ENCODE results near the gene TMEM125. TPM values are rescaled to one million over a fixed set of nuclear protein-coding genes. Genes with fewer than 3 reads are reported as not detected.

The TMEM125 gene
- total RNA-seq, 2 donors from 2014 or later, result 11.7 to 16.6 TPM

DNA sequence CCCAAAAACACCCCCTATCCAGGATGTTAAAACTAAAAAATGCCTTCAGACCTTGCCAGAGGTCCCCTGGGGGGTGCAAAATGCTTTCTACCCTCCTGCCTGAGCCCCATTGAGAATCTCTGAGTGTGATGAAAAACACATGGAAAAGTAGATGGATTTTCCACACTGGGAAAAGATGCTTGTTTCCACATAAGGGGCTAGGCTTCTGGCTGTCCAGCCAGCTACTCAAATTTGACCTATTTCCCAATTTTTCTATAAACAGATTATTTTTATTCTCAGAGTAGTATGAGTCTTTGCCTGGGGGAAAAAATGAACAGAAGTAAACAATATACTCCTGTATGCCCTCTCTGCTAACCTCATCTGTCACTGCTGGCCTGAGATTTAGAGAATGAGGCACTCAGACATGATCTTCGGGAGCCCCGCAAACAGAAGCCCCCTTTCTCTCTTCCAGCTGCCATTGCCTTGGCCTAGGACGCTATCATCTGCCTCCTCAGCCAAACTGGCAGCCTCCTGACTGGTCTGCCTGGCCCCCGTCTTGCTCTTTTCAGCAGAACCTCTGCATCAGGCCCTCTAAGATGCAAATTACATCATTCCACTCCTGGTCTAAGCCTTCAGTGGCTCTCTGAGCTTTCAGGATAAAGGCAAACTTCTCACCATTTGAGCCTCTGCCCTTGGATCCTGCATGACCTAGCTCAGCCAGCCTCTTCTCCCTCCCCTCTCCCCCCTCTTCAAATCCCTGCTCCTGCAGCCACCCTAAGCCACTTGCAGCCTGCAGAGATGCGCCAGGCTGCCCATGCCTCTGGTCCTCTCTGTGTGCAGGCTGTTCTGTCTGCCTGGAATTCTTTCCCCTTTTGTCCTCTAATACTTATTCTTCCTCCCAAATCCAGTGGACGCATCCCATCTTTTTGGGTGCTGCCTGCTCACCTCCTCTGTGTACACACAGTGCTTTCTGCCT, 39.7 kb upstream of the TMEM125 start:
- Histone ChIP-seq H3K4me1 (ENCODE audit: control insufficient read depth, insufficient read depth, low read length) (no peaks in the 10 kb centered on the region), H3K27ac (ENCODE audit: low read depth, low read length) (no peak overlapping the region), H3K9me3 (ENCODE audit: control insufficient read depth, low read length) (no peaks in the 10 kb centered on the region), H3K27me3 (ENCODE audit: control insufficient read depth, insufficient read depth, low read length, poor library complexity, severe bottlenecking) (peaks cover 8% of the 10 kb centered on the region), H3K36me3 (ENCODE audit: control insufficient read depth, insufficient read depth, low read length) (no peaks in the 10 kb centered on the region), H3K4me3 (ENCODE audit: low read length) (no peak overlapping the region), H3K9ac (ENCODE audit: extremely low read depth, low read length, poor library complexity, severe bottlenecking) (no peak overlapping the region)
- Mint-ChIP-seq H3K4me3 (no peak overlapping the region), H3K9me3 (no peaks in the 10 kb centered on the region), H3K36me3 (ENCODE audit: low read depth) (no peaks in the 10 kb centered on the region), H3K27ac (no peak overlapping the region), H3K27me3 (ENCODE audit: insufficient read depth) (peaks cover 4% of the 10 kb centered on the region), H3K4me1 (peaks cover 22% of the 10 kb centered on the region)
- DNase-seq, result no peak
- 81 to 85% methylated on average over 5 to 6 of the region's 6 CpGs for WGBS, 2 experiments (ENCODE audit: insufficient coverage in 1 of 2, insufficient read length in 1 of 2)
- TF ChIP-seq, protein P1, sequence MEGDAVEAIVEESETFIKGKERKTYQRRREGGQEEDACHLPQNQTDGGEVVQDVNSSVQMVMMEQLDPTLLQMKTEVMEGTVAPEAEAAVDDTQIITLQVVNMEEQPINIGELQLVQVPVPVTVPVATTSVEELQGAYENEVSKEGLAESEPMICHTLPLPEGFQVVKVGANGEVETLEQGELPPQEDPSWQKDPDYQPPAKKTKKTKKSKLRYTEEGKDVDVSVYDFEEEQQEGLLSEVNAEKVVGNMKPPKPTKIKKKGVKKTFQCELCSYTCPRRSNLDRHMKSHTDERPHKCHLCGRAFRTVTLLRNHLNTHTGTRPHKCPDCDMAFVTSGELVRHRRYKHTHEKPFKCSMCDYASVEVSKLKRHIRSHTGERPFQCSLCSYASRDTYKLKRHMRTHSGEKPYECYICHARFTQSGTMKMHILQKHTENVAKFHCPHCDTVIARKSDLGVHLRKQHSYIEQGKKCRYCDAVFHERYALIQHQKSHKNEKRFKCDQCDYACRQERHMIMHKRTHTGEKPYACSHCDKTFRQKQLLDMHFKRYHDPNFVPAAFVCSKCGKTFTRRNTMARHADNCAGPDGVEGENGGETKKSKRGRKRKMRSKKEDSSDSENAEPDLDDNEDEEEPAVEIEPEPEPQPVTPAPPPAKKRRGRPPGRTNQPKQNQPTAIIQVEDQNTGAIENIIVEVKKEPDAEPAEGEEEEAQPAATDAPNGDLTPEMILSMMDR (conservative IDR thresholded peaks at IDR 0.05), result no peak

DNA sequence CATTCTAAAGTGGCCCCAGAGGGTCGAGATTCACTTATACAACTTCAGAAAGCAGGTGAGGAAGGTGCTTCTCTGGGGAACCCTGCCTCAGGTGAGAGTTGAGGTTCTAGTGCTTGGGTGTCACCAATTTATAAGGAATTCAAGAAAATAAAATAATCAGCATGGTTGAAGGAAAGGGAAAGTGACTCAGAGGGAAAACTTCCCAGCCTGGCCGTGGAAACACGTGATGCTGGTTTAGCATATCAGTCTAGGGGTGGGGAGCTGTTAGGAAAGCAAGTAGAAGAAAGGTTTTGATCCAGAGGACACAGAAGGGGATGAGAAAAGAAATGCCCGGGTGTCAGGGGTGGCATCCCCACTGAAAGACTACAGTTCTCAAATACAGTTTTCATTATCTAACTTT, 37.7 kb upstream of the TMEM125 start:
- Histone ChIP-seq H3K4me1 (ENCODE audit: control insufficient read depth, insufficient read depth, low read length) (no peaks in the 10 kb centered on the region), H3K36me3 (ENCODE audit: control insufficient read depth, insufficient read depth, low read length) (no peaks in the 10 kb centered on the region), H3K4me3 (ENCODE audit: low read length) (no peak overlapping the region), H3K27ac (ENCODE audit: low read depth, low read length) (no peak overlapping the region), H3K27me3 (ENCODE audit: control insufficient read depth, insufficient read depth, low read length, poor library complexity, severe bottlenecking) (peaks cover 8% of the 10 kb centered on the region), H3K9ac (ENCODE audit: extremely low read depth, low read length, poor library complexity, severe bottlenecking) (no peak overlapping the region), H3K9me3 (ENCODE audit: control insufficient read depth, low read length) (no peaks in the 10 kb centered on the region)
- 33 to 66% methylated on average over 2 to 4 of the region's 4 CpGs for WGBS, 2 experiments (ENCODE audit: insufficient coverage in 1 of 2, insufficient read length in 1 of 2)
- TF ChIP-seq, protein P1 (conservative IDR thresholded peaks at IDR 0.05), result no peak
- Mint-ChIP-seq H3K36me3 (ENCODE audit: low read depth) (no peaks in the 10 kb centered on the region), H3K4me1 (peaks cover 20% of the 10 kb centered on the region), H3K4me3 (no peak overlapping the region), H3K9me3 (no peaks in the 10 kb centered on the region), H3K27me3 (ENCODE audit: insufficient read depth) (peaks cover 4% of the 10 kb centered on the region), H3K27ac (no peak overlapping the region)
- DNase-seq, result no peak

DNA sequence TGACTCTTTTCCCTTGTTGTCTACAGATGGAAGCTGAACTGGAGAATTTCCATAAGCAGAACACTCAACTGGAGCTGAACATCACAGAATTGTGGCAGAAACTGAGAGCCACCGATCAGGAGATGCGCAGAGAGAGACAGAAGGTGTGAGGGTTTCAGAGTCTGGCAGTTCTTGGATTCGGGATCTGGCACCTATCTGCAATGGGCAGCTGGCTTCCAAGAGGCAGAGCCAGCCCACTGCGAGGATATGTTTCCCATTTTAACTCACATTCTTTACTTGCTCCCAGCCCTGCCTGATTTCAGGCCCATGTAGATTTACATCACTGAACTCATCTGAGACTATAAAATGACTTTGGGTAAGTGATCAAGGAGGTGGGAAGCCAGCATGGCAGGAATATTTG, 37.3 kb upstream of the TMEM125 start:
- no peak overlapping the region for H3K27ac ChIP-seq (ENCODE audit: low read depth, low read length)
- H3K9ac ChIP-seq (ENCODE audit: extremely low read depth, low read length, poor library complexity, severe bottlenecking), result no peak overlapping the region
- Mint-ChIP-seq H3K4me1 (peaks cover 17% of the 10 kb centered on the region), H3K27me3 (ENCODE audit: insufficient read depth) (peaks cover 4% of the 10 kb centered on the region), H3K9me3 (no peaks in the 10 kb centered on the region), H3K4me3 (no peak overlapping the region), H3K36me3 (ENCODE audit: low read depth) (no peaks in the 10 kb centered on the region), H3K27ac (no peak overlapping the region)
- no peak for DNase-seq
- TF ChIP-seq, protein P1 (conservative IDR thresholded peaks at IDR 0.05), result no peak
- no peaks in the 10 kb centered on the region for H3K9me3 ChIP-seq (ENCODE audit: control insufficient read depth, low read length)
- H3K36me3 ChIP-seq (ENCODE audit: control insufficient read depth, insufficient read depth, low read length), result no peaks in the 10 kb centered on the region
- peaks cover 8% of the 10 kb centered on the region for H3K27me3 ChIP-seq (ENCODE audit: control insufficient read depth, insufficient read depth, low read length, poor library complexity, severe bottlenecking)
- 93 to 96% methylated on average over 2 to 4 of the region's 4 CpGs for WGBS, 2 experiments (ENCODE audit: insufficient coverage in 1 of 2, insufficient read length in 1 of 2)
- no peaks in the 10 kb centered on the region for H3K4me1 ChIP-seq (ENCODE audit: control insufficient read depth, insufficient read depth, low read length)
- H3K4me3 ChIP-seq (ENCODE audit: low read length), result no peak overlapping the region

All from endodermal cell (in vitro differentiated cells).